ENCODE data around the gene FRMD8. TPM values are rescaled to one million over a fixed set of nuclear protein-coding genes. Genes with fewer than 3 reads are reported as not detected.

FRMD8 gene
- total RNA-seq, 1 donor from 2014 or later, result 99.3 TPM

DNA sequence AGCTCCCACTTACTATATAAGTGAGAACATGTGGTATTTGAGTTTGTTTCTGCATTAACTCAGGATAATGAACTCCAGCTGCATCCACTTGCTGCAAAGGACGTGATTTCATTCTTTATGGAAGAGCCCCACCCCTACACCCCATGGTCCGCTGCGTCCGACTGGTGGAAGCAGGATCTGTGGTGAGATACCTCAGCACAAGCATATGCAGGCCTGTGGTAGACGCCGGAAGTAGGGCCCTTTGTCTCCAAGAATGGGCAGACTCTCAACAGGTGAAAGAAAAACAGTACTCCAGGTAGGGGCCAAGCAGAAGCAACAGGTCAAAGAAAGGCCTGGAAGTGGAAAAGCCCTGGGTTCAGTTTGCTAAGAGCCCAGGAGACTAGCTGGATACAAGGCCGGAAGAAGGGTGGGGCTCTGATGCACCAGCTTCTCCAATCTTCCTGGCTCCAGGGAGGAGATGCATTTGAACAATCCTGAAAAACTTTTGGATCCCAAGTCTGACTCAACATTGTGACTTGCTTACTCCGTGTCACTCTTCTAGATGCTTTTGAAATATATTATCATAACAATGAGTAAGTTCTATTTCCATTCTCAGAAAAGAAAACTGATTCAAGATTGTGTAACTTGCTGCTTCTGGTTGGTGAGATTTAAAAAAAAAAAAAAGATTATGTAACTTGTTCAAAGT is 66.5 kb downstream of the FRMD8 start:
- Histone ChIP-seq H3K4me3 (no peak overlapping the region), H3K36me3 (no peaks in the 10 kb centered on the region), H3K4me1 (peaks cover 9 to 19% of the 10 kb centered on the region in 2 donors), H3K27me3 (no peaks in the 10 kb centered on the region), H3K27ac (peak overlapping the region; percentile 87 to 94), H3K9me3 (no peaks in the 10 kb centered on the region)
- intact Hi-C loops (cut with DNase I), result no loop called here
- TF ChIP-seq, protein P1, sequence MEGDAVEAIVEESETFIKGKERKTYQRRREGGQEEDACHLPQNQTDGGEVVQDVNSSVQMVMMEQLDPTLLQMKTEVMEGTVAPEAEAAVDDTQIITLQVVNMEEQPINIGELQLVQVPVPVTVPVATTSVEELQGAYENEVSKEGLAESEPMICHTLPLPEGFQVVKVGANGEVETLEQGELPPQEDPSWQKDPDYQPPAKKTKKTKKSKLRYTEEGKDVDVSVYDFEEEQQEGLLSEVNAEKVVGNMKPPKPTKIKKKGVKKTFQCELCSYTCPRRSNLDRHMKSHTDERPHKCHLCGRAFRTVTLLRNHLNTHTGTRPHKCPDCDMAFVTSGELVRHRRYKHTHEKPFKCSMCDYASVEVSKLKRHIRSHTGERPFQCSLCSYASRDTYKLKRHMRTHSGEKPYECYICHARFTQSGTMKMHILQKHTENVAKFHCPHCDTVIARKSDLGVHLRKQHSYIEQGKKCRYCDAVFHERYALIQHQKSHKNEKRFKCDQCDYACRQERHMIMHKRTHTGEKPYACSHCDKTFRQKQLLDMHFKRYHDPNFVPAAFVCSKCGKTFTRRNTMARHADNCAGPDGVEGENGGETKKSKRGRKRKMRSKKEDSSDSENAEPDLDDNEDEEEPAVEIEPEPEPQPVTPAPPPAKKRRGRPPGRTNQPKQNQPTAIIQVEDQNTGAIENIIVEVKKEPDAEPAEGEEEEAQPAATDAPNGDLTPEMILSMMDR (IDR thresholded peaks at IDR 0.05), result no peak
- DNase-seq (ENCODE audit: low spot score in 2 of 2), result peak in 1 of 2 donors; percentile 80

DNA sequence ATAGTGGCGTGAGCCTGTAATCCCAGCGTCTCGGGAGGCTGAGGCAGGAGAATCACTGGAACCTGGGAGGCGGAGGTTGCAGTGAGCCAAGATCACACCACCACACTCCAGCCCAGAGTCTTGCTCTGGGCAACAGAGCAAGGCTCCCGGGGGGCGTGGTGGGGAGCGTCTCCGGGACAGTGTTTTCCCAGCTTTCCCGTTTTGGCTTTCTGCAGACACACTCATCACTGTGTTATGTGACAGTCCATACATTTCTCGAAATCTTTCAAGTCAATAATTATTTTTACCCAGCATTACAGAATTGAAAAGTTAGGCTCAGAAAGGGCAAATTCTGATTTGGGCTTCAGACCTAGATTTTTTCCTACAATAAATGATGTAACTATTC is 67.9 kb downstream of the FRMD8 start:
- TF ChIP-seq, protein P1 (IDR thresholded peaks at IDR 0.05), result no peak
- H3K4me3 ChIP-seq, result peak overlapping the region; percentile 60 to 67
- H3K36me3 ChIP-seq, result no peaks in the 10 kb centered on the region
- H3K4me1 ChIP-seq, result peaks cover 9 to 19% of the 10 kb centered on the region in 2 donors
- peak overlapping the region; percentile 87 to 94 for H3K27ac ChIP-seq
- intact Hi-C loops (cut with DNase I), result no loop called here
- H3K9me3 ChIP-seq, result no peaks in the 10 kb centered on the region
- DNase-seq (ENCODE audit: low spot score in 2 of 2), result no peak
- no peaks in the 10 kb centered on the region for H3K27me3 ChIP-seq

DNA sequence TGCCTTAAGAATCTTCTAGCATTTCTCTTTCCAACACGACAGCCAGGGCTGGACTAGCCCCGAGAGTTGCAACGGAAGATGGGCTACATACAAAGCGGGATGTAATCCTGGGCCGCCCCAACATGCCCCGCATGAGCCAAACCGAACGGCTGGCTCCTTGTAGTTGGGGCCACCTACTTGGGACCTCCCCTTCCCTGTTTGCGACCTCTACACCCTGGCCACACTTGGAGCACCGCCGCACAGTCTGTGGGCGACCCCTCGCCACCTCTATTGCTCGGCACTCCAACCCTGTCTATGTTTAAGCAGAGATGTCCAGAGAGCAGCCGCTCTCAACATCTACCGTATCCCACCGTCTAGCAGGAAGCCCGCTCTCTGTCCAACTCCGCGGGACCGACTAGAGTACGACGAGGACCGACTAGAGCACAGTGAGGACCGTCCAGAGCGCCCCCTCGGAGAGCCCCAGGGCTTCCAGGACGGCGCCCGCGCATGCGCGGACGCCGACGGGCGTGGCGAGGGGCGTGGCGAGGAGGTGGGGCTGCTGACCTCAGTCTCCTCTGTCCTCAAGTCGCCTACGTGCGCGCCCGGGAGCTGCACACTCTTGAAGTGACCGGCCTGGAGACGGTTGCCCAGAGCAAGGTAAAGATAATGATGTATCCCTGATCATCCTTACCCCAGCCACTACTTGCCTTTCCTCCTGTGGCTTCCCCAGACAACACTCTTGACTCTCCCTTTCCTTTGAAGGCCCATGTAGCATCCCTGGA is 68.4 kb downstream of the FRMD8 start:
- H3K27ac ChIP-seq, result peak overlapping the region; percentile 87 to 94
- TF ChIP-seq, protein P1 (IDR thresholded peaks at IDR 0.05), result no peak
- H3K36me3 ChIP-seq, result no peaks in the 10 kb centered on the region
- peak overlapping the region; percentile 60 to 67 for H3K4me3 ChIP-seq
- H3K4me1 ChIP-seq, result peaks cover 9 to 19% of the 10 kb centered on the region in 2 donors
- H3K27me3 ChIP-seq, result no peaks in the 10 kb centered on the region
- intact Hi-C loops (cut with DNase I), result loop anchor here (1.0 kb wide), 1 partner anchor 16 kb away; no protein-coding TSS in a partner anchor
- peak in 1 of 2 donors; percentile 95 for DNase-seq (ENCODE audit: low spot score in 2 of 2)
- no peaks in the 10 kb centered on the region for H3K9me3 ChIP-seq

DNA sequence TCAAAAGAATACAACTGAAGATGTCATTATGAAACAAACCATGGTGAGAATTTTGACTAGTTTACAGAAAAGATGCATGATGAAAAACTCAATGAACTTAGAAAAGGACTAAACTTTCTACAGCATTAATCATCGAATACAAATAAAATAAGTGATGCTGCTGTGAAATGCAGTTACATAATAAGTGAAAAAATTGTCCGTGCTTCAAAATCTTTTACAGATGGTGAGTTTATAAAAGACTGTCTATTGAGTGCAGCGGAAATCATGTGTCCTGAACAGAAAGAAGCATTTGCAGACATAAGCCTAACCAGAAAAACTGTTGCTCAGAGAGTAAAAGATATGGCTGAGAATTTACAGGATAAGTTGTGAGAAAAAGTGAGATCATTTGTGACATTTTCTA is 70.0 kb downstream of the FRMD8 start:
- Histone ChIP-seq H3K4me1 (peaks cover 9 to 19% of the 10 kb centered on the region in 2 donors), H3K36me3 (no peaks in the 10 kb centered on the region), H3K27me3 (no peaks in the 10 kb centered on the region), H3K27ac (no peak overlapping the region), H3K4me3 (no peak overlapping the region), H3K9me3 (no peaks in the 10 kb centered on the region)
- TF ChIP-seq, protein P1 (IDR thresholded peaks at IDR 0.05), result no peak
- DNase-seq (ENCODE audit: low spot score in 2 of 2), result no peak
- intact Hi-C loops (cut with DNase I), result no loop called here

DNA sequence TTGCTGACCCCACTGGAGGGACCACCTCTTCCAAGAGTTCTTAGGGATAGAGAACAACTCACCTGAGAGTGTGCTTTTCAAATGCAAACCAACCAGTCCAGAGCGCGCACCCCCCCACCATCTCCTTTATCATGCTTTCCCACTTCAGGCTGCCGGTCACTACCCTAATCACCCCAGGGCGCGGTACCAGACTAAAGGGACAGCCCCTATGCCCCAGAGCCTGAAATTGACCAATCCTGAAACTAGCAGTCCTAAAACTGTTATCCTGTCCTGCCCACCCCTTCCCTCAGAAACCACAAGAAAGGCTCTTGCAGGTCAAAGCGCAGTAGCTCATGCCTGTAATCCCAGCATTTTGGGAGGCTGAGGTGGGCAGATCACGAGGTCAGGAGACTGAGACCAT is 73.1 kb downstream of the FRMD8 start:
- intact Hi-C loops (cut with DNase I), result no loop called here
- peaks cover 3 to 8% of the 10 kb centered on the region in 2 donors for H3K4me1 ChIP-seq
- H3K4me3 ChIP-seq, result no peak overlapping the region
- TF ChIP-seq, protein P1 (IDR thresholded peaks at IDR 0.05), result no peak
- no peaks in the 10 kb centered on the region for H3K9me3 ChIP-seq
- no peaks in the 10 kb centered on the region for H3K27me3 ChIP-seq
- no peaks in the 10 kb centered on the region for H3K36me3 ChIP-seq
- no peak overlapping the region for H3K27ac ChIP-seq
- DNase-seq (ENCODE audit: low spot score in 2 of 2), result no peak

Other genes with a start within 250 kb of the FRMD8 start
- gene SPDYC, start 216.4 kb upstream of the FRMD8 start, total RNA-seq, result not detected
- gene CAPN1, start 204.7 kb upstream of the FRMD8 start, total RNA-seq, result 239 TPM
- gene POLA2, start 124.7 kb upstream of the FRMD8 start, total RNA-seq, result 27.4 TPM
- gene CDC42EP2, start 71.8 kb upstream of the FRMD8 start, total RNA-seq, result 20.6 TPM
- 70.9 TPM for gene DPF2, start 52.8 kb upstream of the FRMD8 start, total RNA-seq
- not detected for gene TIGD3, start 31.9 kb upstream of the FRMD8 start, total RNA-seq
- 11.4 TPM for gene SLC25A45, start 4.0 kb upstream of the FRMD8 start, total RNA-seq
- 180 TPM for gene NEAT1, start 36.2 kb downstream of the FRMD8 start, total RNA-seq
- 8,553 TPM for gene MALAT1, start 112.4 kb downstream of the FRMD8 start, total RNA-seq
- gene SCYL1, start 138.4 kb downstream of the FRMD8 start, total RNA-seq, result 220 TPM
- 702 TPM for gene LTBP3, start 171.7 kb downstream of the FRMD8 start, total RNA-seq
- gene ZNRD2, start 183.8 kb downstream of the FRMD8 start, total RNA-seq, result 157 TPM
- gene FAM89B, start 185.9 kb downstream of the FRMD8 start, total RNA-seq, result 104 TPM
- gene EHBP1L1, start 189.4 kb downstream of the FRMD8 start, total RNA-seq, result 418 TPM
- not detected for gene KCNK7, start 209.2 kb downstream of the FRMD8 start, total RNA-seq
- 121 TPM for gene MAP3K11, start 227.6 kb downstream of the FRMD8 start, total RNA-seq
- 181 TPM for gene PCNX3, start 229.1 kb downstream of the FRMD8 start, total RNA-seq